ENCODE data around the gene MOB2. TPM values are rescaled to one million over a fixed set of nuclear protein-coding genes. Genes with fewer than 3 reads are reported as not detected.

Gene MOB2
- total and polyA plus RNA-seq, 2 of the 13 experiments (the other 11 are each of a cell fraction or from before 2014, with no cell fraction given) = 21.8 to 27.7 TPM

DNA sequence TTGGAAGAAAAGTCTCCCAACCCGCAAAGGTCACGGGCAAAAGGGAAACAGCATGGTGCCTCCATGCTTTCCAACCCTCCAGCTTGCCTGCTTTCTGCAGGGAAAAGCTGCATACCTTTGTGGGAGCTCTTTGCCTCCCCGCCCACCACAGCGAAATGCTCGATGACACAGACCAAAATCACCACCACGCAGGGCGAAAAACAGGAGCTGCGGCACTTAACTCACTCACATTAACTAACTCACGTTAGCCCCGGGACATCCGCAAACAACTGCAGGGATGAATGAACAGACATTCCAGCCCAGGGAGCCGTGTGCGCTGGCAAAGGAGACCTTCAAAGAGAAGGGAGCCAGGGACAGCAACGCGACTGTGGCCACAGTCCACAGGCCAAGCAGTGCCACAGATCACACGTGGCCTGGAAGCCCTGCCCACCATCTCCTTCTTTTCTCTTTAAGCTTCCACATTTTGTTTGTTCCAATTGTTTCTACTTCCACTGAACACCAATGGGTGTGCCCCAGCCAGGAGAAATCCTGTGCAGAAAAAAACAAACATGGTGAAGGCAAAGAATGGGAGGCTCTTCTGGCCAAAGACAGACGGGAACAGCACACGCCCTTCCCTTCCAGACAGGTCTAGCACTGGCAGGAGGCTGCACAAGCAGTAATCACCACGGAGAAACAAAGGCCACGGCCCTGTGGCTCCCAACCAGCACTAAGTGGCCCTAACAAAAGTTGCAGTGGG lies 46.2 kb upstream of the MOB2 start (continued):
- TF ChIP-seq, protein P1, sequence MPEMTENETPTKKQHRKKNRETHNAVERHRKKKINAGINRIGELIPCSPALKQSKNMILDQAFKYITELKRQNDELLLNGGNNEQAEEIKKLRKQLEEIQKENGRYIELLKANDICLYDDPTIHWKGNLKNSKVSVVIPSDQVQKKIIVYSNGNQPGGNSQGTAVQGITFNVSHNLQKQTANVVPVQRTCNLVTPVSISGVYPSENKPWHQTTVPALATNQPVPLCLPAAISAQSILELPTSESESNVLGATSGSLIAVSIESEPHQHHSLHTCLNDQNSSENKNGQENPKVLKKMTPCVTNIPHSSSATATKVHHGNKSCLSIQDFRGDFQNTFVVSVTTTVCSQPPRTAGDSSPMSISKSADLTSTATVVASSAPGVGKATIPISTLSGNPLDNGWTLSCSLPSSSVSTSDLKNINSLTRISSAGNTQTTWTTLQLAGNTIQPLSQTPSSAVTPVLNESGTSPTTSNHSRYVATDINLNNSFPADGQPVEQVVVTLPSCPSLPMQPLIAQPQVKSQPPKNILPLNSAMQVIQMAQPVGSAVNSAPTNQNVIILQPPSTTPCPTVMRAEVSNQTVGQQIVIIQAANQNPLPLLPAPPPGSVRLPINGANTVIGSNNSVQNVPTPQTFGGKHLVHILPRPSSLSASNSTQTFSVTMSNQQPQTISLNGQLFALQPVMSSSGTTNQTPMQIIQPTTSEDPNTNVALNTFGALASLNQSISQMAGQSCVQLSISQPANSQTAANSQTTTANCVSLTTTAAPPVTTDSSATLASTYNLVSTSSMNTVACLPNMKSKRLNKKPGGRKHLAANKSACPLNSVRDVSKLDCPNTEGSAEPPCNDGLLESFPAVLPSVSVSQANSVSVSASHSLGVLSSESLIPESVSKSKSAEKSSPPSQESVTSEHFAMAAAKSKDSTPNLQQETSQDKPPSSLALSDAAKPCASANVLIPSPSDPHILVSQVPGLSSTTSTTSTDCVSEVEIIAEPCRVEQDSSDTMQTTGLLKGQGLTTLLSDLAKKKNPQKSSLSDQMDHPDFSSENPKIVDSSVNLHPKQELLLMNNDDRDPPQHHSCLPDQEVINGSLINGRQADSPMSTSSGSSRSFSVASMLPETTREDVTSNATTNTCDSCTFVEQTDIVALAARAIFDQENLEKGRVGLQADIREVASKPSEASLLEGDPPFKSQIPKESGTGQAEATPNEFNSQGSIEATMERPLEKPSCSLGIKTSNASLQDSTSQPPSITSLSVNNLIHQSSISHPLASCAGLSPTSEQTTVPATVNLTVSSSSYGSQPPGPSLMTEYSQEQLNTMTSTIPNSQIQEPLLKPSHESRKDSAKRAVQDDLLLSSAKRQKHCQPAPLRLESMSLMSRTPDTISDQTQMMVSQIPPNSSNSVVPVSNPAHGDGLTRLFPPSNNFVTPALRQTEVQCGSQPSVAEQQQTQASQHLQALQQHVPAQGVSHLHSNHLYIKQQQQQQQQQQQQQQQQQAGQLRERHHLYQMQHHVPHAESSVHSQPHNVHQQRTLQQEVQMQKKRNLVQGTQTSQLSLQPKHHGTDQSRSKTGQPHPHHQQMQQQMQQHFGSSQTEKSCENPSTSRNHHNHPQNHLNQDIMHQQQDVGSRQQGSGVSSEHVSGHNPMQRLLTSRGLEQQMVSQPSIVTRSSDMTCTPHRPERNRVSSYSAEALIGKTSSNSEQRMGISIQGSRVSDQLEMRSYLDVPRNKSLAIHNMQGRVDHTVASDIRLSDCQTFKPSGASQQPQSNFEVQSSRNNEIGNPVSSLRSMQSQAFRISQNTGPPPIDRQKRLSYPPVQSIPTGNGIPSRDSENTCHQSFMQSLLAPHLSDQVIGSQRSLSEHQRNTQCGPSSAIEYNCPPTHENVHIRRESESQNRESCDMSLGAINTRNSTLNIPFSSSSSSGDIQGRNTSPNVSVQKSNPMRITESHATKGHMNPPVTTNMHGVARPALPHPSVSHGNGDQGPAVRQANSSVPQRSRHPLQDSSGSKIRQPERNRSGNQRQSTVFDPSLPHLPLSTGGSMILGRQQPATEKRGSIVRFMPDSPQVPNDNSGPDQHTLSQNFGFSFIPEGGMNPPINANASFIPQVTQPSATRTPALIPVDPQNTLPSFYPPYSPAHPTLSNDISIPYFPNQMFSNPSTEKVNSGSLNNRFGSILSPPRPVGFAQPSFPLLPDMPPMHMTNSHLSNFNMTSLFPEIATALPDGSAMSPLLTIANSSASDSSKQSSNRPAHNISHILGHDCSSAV (CRISPR knock-in tag; IDR thresholded peaks at IDR 0.05; ENCODE audit: borderline replicate concordance) = no peak
- TF ChIP-seq, protein P2, sequence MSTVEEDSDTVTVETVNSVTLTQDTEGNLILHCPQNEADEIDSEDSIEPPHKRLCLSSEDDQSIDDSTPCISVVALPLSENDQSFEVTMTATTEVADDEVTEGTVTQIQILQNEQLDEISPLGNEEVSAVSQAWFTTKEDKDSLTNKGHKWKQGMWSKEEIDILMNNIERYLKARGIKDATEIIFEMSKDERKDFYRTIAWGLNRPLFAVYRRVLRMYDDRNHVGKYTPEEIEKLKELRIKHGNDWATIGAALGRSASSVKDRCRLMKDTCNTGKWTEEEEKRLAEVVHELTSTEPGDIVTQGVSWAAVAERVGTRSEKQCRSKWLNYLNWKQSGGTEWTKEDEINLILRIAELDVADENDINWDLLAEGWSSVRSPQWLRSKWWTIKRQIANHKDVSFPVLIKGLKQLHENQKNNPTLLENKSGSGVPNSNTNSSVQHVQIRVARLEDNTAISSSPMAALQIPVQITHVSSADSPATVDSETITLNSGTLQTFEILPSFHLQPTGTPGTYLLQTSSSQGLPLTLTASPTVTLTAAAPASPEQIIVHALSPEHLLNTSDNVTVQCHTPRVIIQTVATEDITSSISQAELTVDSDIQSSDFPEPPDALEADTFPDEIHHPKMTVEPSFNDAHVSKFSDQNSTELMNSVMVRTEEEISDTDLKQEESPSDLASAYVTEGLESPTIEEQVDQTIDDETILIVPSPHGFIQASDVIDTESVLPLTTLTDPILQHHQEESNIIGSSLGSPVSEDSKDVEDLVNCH (CRISPR knock-in tag; IDR thresholded peaks at IDR 0.05) = no peak
- TF ChIP-seq ZNF75D (CRISPR knock-in tag; IDR thresholded peaks at IDR 0.05; ENCODE audit: borderline replicate concordance) = no peak
- no peak for TF ChIP-seq PHB2 (IDR thresholded peaks at IDR 0.05; ENCODE audit: partially characterized antibody)
- TF ChIP-seq KLF12 (CRISPR knock-in tag; IDR thresholded peaks at IDR 0.05; ENCODE audit: borderline replicate concordance) = no peak
- no peak for TF ChIP-seq ZNF501 (CRISPR knock-in tag; IDR thresholded peaks at IDR 0.05)
- TF ChIP-seq TERF1 (CRISPR knock-in tag; IDR thresholded peaks at IDR 0.05) = no peak
- no peak for TF ChIP-seq ZNF281 (CRISPR knock-in tag; IDR thresholded peaks at IDR 0.05; ENCODE audit: borderline replicate concordance)
- TF ChIP-seq HNRNPUL1 (IDR thresholded peaks at IDR 0.05; ENCODE audit: low read depth, low read length) = no peak
- no peak for TF ChIP-seq MYC (CRISPR knock-in tag; IDR thresholded peaks at IDR 0.05; ENCODE audit: borderline replicate concordance)
